Myocyte (in vitro differentiated cells): ENCODE results near the gene TNFRSF1A. TPM values are rescaled to one million over a fixed set of nuclear protein-coding genes. Genes with fewer than 3 reads are reported as not detected.
A peak's percentile ranks its signal among the peaks of the same experiment; 100 is the strongest.
"Not testable (repeated sequence)": the region's sequence is repeated elsewhere in the genome, so short reads cannot be mapped to it uniquely, and the experiment has no call there.

Experiments used
- DNase-seq: peaks from one replicate; pipeline ENCODE4 v3.0.0-alpha.2; 2012; ENCODE audit warnings: low read depth
- total RNA-seq: library from RNA; depleted of rRNA; stranded (reverse); fragments of >200 nt; gene quantifications from 2 replicates; pipeline ENCODE4 v1.2.3, GENCODE V29; 2014

Gene TNFRSF1A
- total RNA-seq, 1 donor from 2014 or later = 150 TPM

DNA sequence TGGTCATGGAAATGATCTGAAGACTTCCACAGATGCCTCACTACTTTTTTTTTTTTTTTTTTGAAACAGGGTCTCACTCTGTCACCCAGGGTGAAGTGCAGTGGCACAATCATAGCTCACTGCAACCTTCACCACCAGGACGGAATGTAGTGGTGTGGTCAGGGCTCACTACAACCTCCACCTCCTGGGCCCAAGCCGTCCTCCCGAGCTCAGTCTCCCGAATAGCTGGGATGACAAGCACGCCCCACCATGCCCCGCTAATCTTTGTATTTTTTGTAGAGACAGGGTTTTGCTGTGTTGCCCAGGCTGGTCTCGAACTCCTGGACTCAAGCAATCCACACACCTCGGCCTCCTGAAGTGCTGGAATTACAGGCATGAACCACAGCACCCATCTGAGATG, 3.3 kb downstream of the TNFRSF1A start:
- DNase-seq = not testable (repeated sequence)

- DNase-seq = no peak
These were observed 3.9 kb downstream of the TNFRSF1A start for GRCh38 chr12:6337958-6338433.

DNA sequence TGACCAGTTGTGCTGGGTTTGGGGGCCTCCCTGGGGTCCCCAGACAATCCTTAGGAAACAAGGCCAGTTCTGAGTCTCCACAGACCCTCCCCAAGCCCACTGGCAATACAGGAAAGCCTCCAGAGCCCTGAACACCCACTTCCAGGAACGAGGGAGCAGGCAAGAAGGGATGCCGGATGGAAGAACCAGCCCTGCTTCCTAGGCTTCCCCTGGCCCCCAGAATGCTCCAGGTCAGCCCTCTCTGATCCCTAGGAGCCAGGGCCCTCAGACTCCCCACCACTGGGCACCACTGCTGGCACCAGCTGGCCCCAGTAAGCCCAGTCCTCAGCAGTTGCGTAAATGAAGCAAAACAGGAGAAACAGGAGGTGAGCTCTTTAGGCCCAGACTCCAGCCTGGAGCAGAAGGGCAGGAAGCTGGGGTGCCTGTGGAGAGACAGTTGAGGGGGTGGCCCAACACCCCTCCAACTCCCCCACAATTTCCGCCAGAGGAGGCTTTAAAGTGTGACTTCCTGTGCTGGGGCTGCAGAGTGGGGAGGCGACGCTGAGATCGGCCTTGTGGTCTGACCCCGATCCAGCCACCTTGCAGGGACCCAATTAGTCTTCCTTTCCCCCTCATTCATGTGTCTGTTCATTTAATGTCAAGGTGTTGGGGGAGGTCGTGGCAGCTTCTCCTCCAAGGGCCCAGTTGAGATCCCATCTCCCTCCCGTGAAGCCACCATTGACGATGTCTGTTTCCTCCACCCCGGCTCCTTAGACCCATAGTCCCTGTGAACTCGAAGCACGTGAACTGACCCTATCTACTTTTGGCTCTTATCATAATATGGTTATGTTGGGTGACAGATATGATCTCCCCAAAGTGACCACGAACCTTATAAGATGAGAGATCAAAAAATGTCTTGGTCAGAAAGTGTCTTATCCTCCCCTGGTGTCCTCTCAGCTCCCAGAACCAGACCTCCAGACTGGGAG, 4.7 kb downstream of the TNFRSF1A start:
- DNase-seq = no peak

GRCh38 chr12:6336079-6336888, 5.6 kb downstream of the TNFRSF1A start:
- peak; percentile 100 for DNase-seq

GRCh38 chr12:6335451-6336078, 6.3 kb downstream of the TNFRSF1A start:
- DNase-seq = peak; percentile 91

GRCh38 chr12:6334940-6335450, 6.9 kb downstream of the TNFRSF1A start:
- DNase-seq = peak; percentile 61

DNA sequence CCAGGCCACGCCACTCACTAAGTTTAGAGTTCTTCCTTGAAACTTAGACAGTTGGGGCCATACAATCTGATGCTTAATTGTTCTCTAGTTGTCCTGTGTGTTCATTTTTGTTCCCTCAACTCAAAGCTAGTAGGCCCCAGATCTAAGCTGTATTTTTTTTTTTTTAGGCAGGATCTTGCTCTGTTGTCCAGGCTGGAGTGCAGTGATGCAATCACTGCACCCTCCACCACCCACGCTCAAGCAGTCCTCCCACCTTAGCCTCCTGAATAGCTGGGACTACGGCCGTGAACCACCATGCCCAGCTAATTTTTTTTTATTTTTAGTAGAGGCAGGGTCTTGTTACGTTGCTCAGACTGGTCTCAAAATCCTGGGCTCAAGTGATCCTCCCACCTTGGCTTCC, 7.5 kb downstream of the TNFRSF1A start:
- DNase-seq = no peak

DNA sequence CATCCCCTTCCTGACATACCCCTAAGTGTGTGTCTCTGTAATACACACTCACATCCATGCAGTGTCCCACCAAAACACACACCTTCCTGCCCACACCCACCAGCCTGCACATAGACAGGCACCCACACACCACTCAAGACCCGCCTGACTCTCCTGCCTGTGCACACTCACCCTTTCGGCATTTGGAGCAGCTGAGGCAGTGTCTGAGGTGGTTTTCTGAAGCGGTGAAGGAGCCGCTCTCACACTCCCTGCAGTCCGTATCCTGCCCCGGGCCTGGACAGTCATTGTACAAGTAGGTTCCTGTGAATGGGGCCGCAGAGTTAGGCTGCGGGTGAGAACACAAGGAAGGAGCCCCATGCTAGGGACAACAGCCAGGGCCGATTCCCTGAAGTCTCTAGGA, 8.3 kb downstream of the TNFRSF1A start:
- DNase-seq = peak; percentile 85

GRCh38 chr12:6333029-6333428, 8.8 kb downstream of the TNFRSF1A start:
- DNase-seq = no peak

DNA sequence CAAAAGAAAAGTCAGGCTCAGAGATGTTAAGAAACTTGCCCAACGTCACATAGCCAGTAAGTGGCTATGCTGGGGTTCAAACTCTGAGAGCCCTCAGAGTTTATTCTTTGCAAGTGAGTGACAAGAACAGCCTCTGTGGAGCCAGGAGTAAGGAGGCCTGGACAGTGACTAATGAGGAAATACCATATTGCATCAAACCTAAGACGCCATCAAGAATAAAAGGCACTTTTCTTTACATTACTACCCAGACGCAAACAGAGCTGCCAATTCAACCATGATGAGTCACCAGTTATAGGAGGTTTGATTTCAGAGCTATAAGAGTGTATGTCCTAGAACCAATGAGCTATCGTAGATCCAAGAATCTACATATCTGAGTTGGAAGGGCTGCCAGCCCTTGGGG, 9.4 kb downstream of the TNFRSF1A start:
- DNase-seq = peak; percentile 57

DNA sequence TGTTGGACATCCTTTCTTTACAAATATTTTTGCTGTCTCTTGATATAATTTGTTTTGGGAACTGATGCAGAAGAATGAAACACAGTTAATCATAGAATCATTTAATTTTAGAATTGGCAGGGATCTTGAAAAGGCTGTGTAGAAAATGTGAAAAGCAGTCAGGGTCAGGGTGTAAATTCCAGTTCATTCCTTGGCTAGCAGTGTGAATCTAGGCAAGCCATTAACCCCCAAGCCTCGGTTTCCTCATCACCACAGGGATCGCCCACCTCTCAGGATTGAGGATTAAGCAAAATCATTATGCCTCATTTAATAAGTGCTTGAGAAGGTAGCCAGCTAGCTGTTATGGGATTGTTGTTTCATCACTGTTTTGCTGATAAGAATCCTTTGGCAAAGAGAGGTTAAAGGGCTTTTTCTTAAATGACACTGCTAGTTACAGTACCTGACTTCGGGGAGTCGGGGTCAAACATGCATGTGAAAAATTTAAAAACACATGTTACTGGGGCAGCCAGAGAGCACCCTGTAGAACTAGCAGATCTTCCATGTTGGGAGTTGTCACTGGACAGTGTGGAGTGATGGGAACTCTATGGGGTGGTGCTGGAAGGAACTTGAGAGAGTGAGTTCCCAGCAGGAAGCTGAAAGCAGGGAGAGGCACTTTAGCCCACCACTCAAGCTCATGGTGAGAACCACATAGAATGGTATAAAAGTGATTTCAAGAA, 10.7 kb downstream of the TNFRSF1A start:
- DNase-seq = no peak

DNA sequence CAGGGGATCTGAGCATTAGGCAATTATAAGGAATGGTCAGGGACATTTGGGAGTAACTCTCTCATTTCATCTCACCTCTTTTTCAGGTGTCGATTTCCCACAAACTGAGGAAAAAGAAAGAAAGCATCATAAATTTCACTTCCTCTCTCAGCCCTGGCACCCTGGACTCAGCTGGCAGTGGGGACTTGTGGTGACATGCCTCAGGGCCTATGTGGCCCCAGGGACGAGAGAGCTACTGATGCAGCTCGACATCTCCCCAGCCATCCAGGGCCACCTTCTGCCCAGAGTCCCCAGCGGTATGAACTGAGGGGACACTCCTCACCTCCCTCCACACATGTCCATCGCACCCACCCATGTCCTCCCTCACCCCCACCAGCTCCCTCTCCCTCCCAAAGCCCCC, 11.7 kb downstream of the TNFRSF1A start:
- DNase-seq = no peak

DNA sequence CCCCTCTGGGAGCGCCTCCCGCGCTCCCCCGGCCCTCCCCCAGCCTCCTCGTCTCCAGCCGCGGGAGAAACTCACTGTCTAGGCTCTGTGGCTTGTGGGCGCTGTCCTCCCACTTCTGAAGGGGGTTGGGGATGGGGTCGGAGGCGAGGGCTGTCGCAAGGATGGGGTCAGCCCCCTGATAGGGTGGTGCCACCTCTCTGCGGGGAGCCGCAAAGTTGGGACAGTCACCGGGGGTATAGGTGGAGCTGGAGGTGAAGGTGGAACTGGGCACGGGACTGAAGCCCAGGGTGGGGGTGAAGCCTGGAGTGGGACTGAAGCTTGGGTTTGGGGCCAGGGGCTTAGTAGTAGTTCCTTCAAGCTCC, 12.2 kb downstream of the TNFRSF1A start:
- DNase-seq = no peak

GRCh38 chr12:6328945-6329702, 12.8 kb downstream of the TNFRSF1A start:
- DNase-seq = no peak

- no peak for DNase-seq
These were observed 13.7 kb downstream of the TNFRSF1A start for GRCh38 chr12:6328045-6328779.

- no peak for DNase-seq
These were observed 14.4 kb downstream of the TNFRSF1A start for GRCh38 chr12:6327229-6328041.

GRCh38 chr12:6326316-6327228, 15.3 kb downstream of the TNFRSF1A start:
- DNase-seq = peak; percentile 60
